HepG2 (cell line): ENCODE data around the gene CD300A. TPM values are rescaled to one million over a fixed set of nuclear protein-coding genes. Genes with fewer than 3 reads are reported as not detected.
A peak's percentile ranks its signal among the peaks of the same experiment; 100 is the strongest.

Experiments
- ATAC-seq: fragments of 200-7000 bp; cut with Tn5 transposase; 3 replicates; pipeline ENCODE4 v1.9.1; 2020; ENCODE audit warnings: mild to moderate bottlenecking, moderate library complexity
- BruUV-seq: library from RNA; stranded (reverse); fragments of 400-500 nt; replicated peaks from 2 replicates; lab custom pipeline; 2021; lab: Mats Ljungman, UMichigan
- CTCF ChIA-PET: fragments of 300-600 bp; formaldehyde crosslinking; extraction: SDS; loops from one replicate; lab custom pipeline; 2021; ENCODE audit warnings: low total read pairs, inconsistent platforms, low intra/inter-chr PET ratio; lab: Yijun Ruan, JAX
- POLR2A ChIA-PET: fragments of 350-600 bp; sonication (Branson Sonifier 250); formaldehyde crosslinking; loops from one replicate; lab custom pipeline; 2020; ENCODE audit warnings: antibody characterized with exemption, inconsistent platforms; lab: Yijun Ruan, JAX
- DNase-seq: peaks from one replicate; pipeline ENCODE4 v3.0.0-alpha.2; 2015; ENCODE audit warnings: low spot score
- FAIRE-seq: peaks from 3 replicates; lab custom pipeline; 2011; peaks lifted over from hg19 to GRCh38; lab: Jason Lieb, UNC
- H2AFZ ChIP-seq: one replicate; pipeline ENCODE4 v1.6.1; 2011; ENCODE audit warnings: low read length, inconsistent platforms
- H3K27ac ChIP-seq: fragments of 300-600 bp; 3 replicates; pipeline ENCODE4 v1.8.0; 2011; ENCODE audit warnings: mixed run types, mild to moderate bottlenecking, mixed read lengths, low read length, inconsistent platforms; ENCODE audit not compliant: insufficient read depth; ENCODE audit errors: extremely low read length
- H3K27me3 ChIP-seq, 2 experiments: fragments of 200-600 bp in 1 of 2; 2 replicates in 1 of 2; 3 replicates in 1 of 2; pipeline versions ENCODE4 v1.6.0 to v1.8.0; 2011; ENCODE audit warnings: low read length in 2 of 2, mild to moderate bottlenecking in 2 of 2, moderate library complexity in 2 of 2, inconsistent platforms in 1 of 2; ENCODE audit not compliant: insufficient read depth in 2 of 2, control insufficient read depth in 1 of 2
- H3K36me3 ChIP-seq, 2 experiments: fragments of 200-600 bp in 1 of 2; replicated peaks in 1 of 2; 2 replicates in 1 of 2; 3 replicates in 1 of 2; pipeline versions ENCODE4 v1.5.1 to v1.8.0; 2011; ENCODE audit warnings: low read length in 2 of 2, inconsistent platforms in 1 of 2; ENCODE audit not compliant: insufficient read depth in 2 of 2, control insufficient read depth in 1 of 2
- H3K4me1 ChIP-seq: 2 replicates; pipeline ENCODE4 v1.5.1; 2012; ENCODE audit warnings: low read length, inconsistent platforms; ENCODE audit not compliant: insufficient read depth
- H3K4me2 ChIP-seq: 2 replicates; pipeline ENCODE4 v1.6.0; 2011; ENCODE audit warnings: low read depth, low read length, inconsistent platforms
- H3K4me3 ChIP-seq, 3 experiments: fragments of 200-600 bp in 1 of 3; sonication (generic), shearing (Covaris generic) in 1 of 3; replicated peaks in 1 of 3; 2 replicates each; pipeline ENCODE4 v1.5.1; 2011 to 2016; ENCODE audit warnings: low read length in 3 of 3, inconsistent platforms in 2 of 3, low read depth in 2 of 3, mild to moderate bottlenecking in 2 of 3, control low read depth in 1 of 3, mixed read lengths in 1 of 3; ENCODE audit not compliant: insufficient read depth in 1 of 3
- H3K79me2 ChIP-seq: one replicate; pipeline ENCODE4 v1.6.1; 2011; ENCODE audit warnings: low read length, inconsistent platforms; ENCODE audit not compliant: insufficient read depth
- H3K9ac ChIP-seq: 2 replicates; pipeline ENCODE4 v1.6.0; 2011; ENCODE audit warnings: mild to moderate bottlenecking, low read depth, low read length, inconsistent platforms; ENCODE audit not compliant: insufficient read depth
- H3K9me3 ChIP-seq: 2 replicates; pipeline ENCODE4 v1.5.1; 2012; ENCODE audit warnings: mild to moderate bottlenecking, low read length
- H4K20me1 ChIP-seq: 2 replicates; pipeline ENCODE4 v1.6.0; 2011; ENCODE audit warnings: inconsistent platforms, mild to moderate bottlenecking, low read length, moderate library complexity; ENCODE audit not compliant: insufficient read depth
- CHD2 ChIP-seq: IDR thresholded peaks from 2 replicates; pipeline ENCODE4 v1.6.1; 2011; ENCODE audit warnings: low read depth, low read length, improper control_type of control experiment
- FOXC1 ChIP-seq: sonication (generic); formaldehyde crosslinking; IDR thresholded peaks from 2 replicates; pipeline ENCODE4 v1.8.0; 2022; ENCODE audit warnings: mild to moderate bottlenecking, missing genetic modification reagents, borderline replicate concordance
- SRSF1 ChIP-seq: fragments of 200-400 bp; formaldehyde crosslinking; optimal IDR thresholded peaks from 2 replicates; pipeline ENCODE3; 2017; ENCODE audit warnings: mild to moderate bottlenecking, low read depth, low read length, moderate library complexity
- ZMYM3 ChIP-seq: sonication (generic); formaldehyde crosslinking; IDR thresholded peaks from 2 replicates; pipeline ENCODE4 v1.5.1; 2020; ENCODE audit warnings: mild to moderate bottlenecking, missing genetic modification reagents
- ZNF274 ChIP-seq: sonication (generic); formaldehyde crosslinking; IDR thresholded peaks from 2 replicates; pipeline ENCODE4 v1.5.1; 2020; ENCODE audit warnings: mild to moderate bottlenecking, missing genetic modification reagents
- ZNF350 ChIP-seq: sonication (generic); formaldehyde crosslinking; IDR thresholded peaks from 2 replicates; pipeline ENCODE4 v1.4.0; 2020; ENCODE audit warnings: mild to moderate bottlenecking, low read depth, missing genetic modification reagents, borderline replicate concordance
- ZNF629 ChIP-seq: sonication (generic); formaldehyde crosslinking; conservative IDR thresholded peaks from 2 replicates; pipeline ENCODE4 v1.5.0; 2020; ENCODE audit warnings: missing genetic modification reagents
- WGBS: methylation state at CpG from one replicate; pipeline ENCODE4 v1.1.6; 2017; ENCODE audit warnings: low lambda C conversion rate; 5-methylcytosine and 5-hydroxymethylcytosine counted together
- in situ Hi-C: cut with HindIII; loops from 2 replicates; pipeline ENCODE4 v1.10.0; 2017; ENCODE audit warnings: low pct_unique_long_range_greater_than_20kb; ENCODE audit not compliant: extremely low pct_ligation_motif_present
- intact Hi-C: fragments of 100-400 bp; cut with micrococcal nuclease; formaldehyde crosslinking; loops from one replicate; pipeline ENCODE4 v1.10.0; 2022; ENCODE audit not compliant: unreplicated experiment
- polyA plus RNA-seq, 8 experiments: library from polyadenylated mRNA; depleted of rRNA in 3 of 8; stranded (reverse) in 7 of 8; unstranded in 1 of 8; fragments of >200 nt; fragmentation: Illumina TruSeq in 4 of 8; extraction: Trizol in 4 of 8; gene quantifications; 2 replicates each; pipeline versions ENCODE4 v1.2.1 to v1.2.3, GENCODE V29; 2011 to 2016; ENCODE audit warnings: low read depth in 4 of 8, missing spikeins in 1 of 8, mixed read lengths in 1 of 8; ENCODE audit not compliant: insufficient read depth in 1 of 8
- total RNA-seq, 5 experiments: library from RNA; depleted of rRNA; stranded (reverse); fragments of >200 nt; fragmentation: Illumina TruSeq; extraction: Trizol; gene quantifications; 2 replicates each; pipeline ENCODE4 v1.2.3, GENCODE V29; 2016; ENCODE audit warnings: low read depth in 1 of 5
- TF ChIP-seq, protein P1 (sequence below): sonication (generic); formaldehyde crosslinking; IDR thresholded peaks from 2 replicates; pipeline ENCODE4 v1.5.0; 2020; ENCODE audit warnings: missing genetic modification reagents
- TF ChIP-seq, protein P2 (sequence below): sonication (generic); formaldehyde crosslinking; IDR thresholded peaks from 2 replicates; pipeline ENCODE4 v1.4.0; 2020; ENCODE audit warnings: missing genetic modification reagents, mild to moderate bottlenecking, borderline replicate concordance
- TF ChIP-seq, protein P3 (sequence below): IDR thresholded peaks from 2 replicates; pipeline ENCODE4 v1.6.1; 2016; ENCODE audit warnings: missing genetic modification reagents, missing compliant biosample characterization
- TF ChIP-seq, protein P4 (sequence below): sonication (generic); formaldehyde crosslinking; IDR thresholded peaks from 2 replicates; pipeline ENCODE4 v1.4.0; 2020; ENCODE audit warnings: missing genetic modification reagents
- TF ChIP-seq, protein P5 (sequence below): sonication (generic); formaldehyde crosslinking; IDR thresholded peaks from 2 replicates; pipeline ENCODE4 v1.4.0; 2020; ENCODE audit warnings: missing genetic modification reagents
- TF ChIP-seq, protein P6 (sequence below): IDR thresholded peaks from 2 replicates; pipeline ENCODE4 v1.6.1; 2012; ENCODE audit warnings: inconsistent platforms

Gene CD300A
- total and polyA plus RNA-seq, 2 of the 13 experiments (the other 11 are each of a cell fraction or from before 2014, with no cell fraction given) = not detected

DNA sequence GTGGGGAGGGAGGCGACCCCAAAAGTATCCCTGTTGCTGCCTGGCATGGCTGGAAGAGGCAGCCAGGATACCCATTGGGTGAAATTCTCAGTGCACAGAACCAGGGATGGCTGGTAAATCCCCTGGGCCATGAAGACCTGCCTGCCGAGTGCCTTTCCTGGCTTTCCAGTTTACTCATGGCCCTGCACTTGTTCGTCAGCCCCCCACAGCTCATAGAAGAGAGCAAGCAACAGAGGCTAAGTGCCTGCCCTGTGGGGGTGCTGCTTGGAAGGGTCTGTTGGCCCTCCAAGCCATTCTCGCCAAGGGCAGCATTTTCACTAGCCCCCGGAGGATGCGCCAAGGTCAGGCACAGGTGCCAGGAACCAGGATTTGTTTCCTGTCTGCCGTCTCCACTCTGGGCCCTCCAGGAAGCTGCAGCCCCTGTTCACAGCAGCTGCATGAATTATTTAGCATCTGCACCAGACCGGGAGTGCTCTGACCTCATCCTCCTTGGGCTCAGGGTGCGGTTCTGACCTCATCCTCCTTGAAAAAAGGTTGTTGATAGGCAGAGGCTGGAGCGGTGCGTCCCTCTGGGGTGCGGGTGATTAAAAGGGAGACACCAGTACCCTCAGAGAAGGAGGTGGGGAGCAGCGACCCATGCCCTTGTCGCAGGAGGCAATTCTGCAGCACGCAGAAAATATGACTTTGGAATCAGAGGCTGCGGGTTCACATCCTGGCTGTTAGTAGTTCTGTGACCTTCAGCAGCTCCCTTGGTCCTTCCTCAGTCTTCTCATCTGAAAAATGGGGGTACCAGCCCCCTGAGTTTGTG is 14.2 kb upstream of the CD300A start:
- no peak overlapping the region for H2AFZ ChIP-seq
- no peak overlapping the region for H3K27ac ChIP-seq
- FAIRE-seq (no peak), ATAC-seq (no peak), DNase-seq (no peak)
- no peaks in the 10 kb centered on the region; the same call in 1 of the 2 replicates for H4K20me1 ChIP-seq
- no peaks in the 10 kb centered on the region for H3K79me2 ChIP-seq
- H3K9ac ChIP-seq = no peak overlapping the region
- TF ChIP-seq, protein P1, sequence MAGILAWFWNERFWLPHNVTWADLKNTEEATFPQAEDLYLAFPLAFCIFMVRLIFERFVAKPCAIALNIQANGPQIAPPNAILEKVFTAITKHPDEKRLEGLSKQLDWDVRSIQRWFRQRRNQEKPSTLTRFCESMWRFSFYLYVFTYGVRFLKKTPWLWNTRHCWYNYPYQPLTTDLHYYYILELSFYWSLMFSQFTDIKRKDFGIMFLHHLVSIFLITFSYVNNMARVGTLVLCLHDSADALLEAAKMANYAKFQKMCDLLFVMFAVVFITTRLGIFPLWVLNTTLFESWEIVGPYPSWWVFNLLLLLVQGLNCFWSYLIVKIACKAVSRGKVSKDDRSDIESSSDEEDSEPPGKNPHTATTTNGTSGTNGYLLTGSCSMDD = no peak
- TF ChIP-seq ZNF629 (CRISPR knock-in tag) (peak; percentile 89), FOXC1 (peak; percentile 41; the same call in 1 of the 2 replicates), ZMYM3 (CRISPR knock-in tag) (peak; percentile 33; the same call in 1 of the 2 replicates), ZNF350 (CRISPR knock-in tag) (0 out of 2 replicates have a peak, but pooled peaks have one; percentile 7), SRSF1 (peak; percentile 33), ZNF274 (CRISPR knock-in tag) (0 out of 2 replicates have a peak, but pooled peaks have one; percentile 6), CHD2 (no peak)
- TF ChIP-seq, protein P2, sequence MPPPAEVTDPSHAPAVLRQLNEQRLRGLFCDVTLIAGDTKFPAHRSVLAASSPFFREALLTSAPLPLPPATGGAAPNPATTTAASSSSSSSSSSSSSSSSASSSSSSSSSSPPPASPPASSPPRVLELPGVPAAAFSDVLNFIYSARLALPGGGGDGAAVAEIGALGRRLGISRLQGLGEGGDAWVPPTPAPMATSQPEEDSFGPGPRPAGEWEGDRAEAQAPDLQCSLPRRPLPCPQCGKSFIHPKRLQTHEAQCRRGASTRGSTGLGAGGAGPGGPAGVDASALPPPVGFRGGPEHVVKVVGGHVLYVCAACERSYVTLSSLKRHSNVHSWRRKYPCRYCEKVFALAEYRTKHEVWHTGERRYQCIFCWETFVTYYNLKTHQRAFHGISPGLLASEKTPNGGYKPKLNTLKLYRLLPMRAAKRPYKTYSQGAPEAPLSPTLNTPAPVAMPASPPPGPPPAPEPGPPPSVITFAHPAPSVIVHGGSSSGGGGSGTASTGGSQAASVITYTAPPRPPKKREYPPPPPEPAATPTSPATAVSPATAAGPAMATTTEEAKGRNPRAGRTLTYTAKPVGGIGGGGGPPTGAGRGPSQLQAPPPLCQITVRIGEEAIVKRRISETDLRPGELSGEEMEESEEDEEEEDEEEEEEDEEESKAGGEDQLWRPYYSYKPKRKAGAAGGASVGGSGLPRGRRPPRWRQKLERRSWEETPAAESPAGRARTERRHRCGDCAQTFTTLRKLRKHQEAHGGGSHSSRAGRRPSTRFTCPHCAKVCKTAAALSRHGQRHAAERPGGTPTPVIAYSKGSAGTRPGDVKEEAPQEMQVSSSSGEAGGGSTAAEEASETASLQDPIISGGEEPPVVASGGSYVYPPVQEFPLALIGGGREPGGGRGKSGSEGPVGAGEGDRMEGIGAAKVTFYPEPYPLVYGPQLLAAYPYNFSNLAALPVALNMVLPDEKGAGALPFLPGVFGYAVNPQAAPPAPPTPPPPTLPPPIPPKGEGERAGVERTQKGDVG = no peak
- TF ChIP-seq, protein P3, sequence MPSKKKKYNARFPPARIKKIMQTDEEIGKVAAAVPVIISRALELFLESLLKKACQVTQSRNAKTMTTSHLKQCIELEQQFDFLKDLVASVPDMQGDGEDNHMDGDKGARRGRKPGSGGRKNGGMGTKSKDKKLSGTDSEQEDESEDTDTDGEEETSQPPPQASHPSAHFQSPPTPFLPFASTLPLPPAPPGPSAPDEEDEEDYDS (CRISPR knock-in tag) = no peak
- TF ChIP-seq, protein P4, sequence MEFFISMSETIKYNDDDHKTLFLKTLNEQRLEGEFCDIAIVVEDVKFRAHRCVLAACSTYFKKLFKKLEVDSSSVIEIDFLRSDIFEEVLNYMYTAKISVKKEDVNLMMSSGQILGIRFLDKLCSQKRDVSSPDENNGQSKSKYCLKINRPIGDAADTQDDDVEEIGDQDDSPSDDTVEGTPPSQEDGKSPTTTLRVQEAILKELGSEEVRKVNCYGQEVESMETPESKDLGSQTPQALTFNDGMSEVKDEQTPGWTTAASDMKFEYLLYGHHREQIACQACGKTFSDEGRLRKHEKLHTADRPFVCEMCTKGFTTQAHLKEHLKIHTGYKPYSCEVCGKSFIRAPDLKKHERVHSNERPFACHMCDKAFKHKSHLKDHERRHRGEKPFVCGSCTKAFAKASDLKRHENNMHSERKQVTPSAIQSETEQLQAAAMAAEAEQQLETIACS (CRISPR knock-in tag) = 0 out of 2 replicates have a peak, but pooled peaks have one; percentile 15
- TF ChIP-seq, protein P5, sequence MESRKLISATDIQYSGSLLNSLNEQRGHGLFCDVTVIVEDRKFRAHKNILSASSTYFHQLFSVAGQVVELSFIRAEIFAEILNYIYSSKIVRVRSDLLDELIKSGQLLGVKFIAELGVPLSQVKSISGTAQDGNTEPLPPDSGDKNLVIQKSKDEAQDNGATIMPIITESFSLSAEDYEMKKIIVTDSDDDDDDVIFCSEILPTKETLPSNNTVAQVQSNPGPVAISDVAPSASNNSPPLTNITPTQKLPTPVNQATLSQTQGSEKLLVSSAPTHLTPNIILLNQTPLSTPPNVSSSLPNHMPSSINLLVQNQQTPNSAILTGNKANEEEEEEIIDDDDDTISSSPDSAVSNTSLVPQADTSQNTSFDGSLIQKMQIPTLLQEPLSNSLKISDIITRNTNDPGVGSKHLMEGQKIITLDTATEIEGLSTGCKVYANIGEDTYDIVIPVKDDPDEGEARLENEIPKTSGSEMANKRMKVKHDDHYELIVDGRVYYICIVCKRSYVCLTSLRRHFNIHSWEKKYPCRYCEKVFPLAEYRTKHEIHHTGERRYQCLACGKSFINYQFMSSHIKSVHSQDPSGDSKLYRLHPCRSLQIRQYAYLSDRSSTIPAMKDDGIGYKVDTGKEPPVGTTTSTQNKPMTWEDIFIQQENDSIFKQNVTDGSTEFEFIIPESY (CRISPR knock-in tag) = 0 out of 2 replicates have a peak, but pooled peaks have one; percentile 14
- TF ChIP-seq, protein P6, sequence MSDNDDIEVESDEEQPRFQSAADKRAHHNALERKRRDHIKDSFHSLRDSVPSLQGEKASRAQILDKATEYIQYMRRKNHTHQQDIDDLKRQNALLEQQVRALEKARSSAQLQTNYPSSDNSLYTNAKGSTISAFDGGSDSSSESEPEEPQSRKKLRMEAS = no peak
- in situ Hi-C loops = no loop called here
- intact Hi-C loops = loop anchor here (10.0 kb wide), 1 partner anchor 247 kb away; the partner anchor contains the start of gene RPL38
- POLR2A ChIA-PET = interaction anchor here (2.3 to 6.2 kb wide), 5 partner anchors 9 to 84 kb away, joined by 6 to 126 read pairs (median 99); no protein-coding TSS in a partner anchor
- BruUV-seq = no TSS peak
- H3K4me2 ChIP-seq = no peak overlapping the region
- CTCF ChIA-PET = no interaction called here
- H3K36me3 ChIP-seq = peaks cover 4 to 10% of the 10 kb centered on the region in 2 experiments
- H3K9me3 ChIP-seq = no peaks in the 10 kb centered on the region
- H3K4me1 ChIP-seq = peaks cover 36% of the 10 kb centered on the region
- no peak overlapping the region for H3K4me3 ChIP-seq
- WGBS = 71% methylated on average over 16 of the region's 16 CpGs
- peaks cover 0 to 13% of the 10 kb centered on the region in 2 experiments; a peak in 1 of 5 replicates for H3K27me3 ChIP-seq
